IMR-90 (cell line): Measurements from ENCODE around the gene HADHA.

ENCODE experiments used
- ELK1 ChIP-seq: fragments of 150-350 bp; IDR thresholded peaks from 2 replicates; pipeline ENCODE4 v1.6.1; 2016; ENCODE audit warnings: low read depth, mild to moderate bottlenecking, low read length, moderate library complexity, borderline replicate concordance
- MAFK ChIP-seq: IDR thresholded peaks from 2 replicates; pipeline ENCODE4 v1.6.1; 2012; ENCODE audit warnings: low read depth, low read length, improper control_type of control experiment
- MAZ ChIP-seq: IDR thresholded peaks from 2 replicates; pipeline ENCODE4 v1.6.1; 2012; ENCODE audit warnings: low read depth, mild to moderate bottlenecking, low read length, improper control_type of control experiment, moderate library complexity, borderline replicate concordance
- MXI1 ChIP-seq: IDR thresholded peaks from 2 replicates; pipeline ENCODE4 v1.6.1; 2012; ENCODE audit warnings: low read depth, mild to moderate bottlenecking, low read length, moderate library complexity, borderline replicate concordance
- POLR2A ChIP-seq: IDR thresholded peaks from 2 replicates; pipeline ENCODE4 v1.6.1; 2012; ENCODE audit warnings: mild to moderate bottlenecking, low read depth, low read length
- TF ChIP-seq, protein P1 (sequence below): conservative IDR thresholded peaks from 2 replicates; pipeline ENCODE4 v1.5.1; 2012; ENCODE audit warnings: mild to moderate bottlenecking, low read depth, low read length, improper control_type of control experiment

DNA sequence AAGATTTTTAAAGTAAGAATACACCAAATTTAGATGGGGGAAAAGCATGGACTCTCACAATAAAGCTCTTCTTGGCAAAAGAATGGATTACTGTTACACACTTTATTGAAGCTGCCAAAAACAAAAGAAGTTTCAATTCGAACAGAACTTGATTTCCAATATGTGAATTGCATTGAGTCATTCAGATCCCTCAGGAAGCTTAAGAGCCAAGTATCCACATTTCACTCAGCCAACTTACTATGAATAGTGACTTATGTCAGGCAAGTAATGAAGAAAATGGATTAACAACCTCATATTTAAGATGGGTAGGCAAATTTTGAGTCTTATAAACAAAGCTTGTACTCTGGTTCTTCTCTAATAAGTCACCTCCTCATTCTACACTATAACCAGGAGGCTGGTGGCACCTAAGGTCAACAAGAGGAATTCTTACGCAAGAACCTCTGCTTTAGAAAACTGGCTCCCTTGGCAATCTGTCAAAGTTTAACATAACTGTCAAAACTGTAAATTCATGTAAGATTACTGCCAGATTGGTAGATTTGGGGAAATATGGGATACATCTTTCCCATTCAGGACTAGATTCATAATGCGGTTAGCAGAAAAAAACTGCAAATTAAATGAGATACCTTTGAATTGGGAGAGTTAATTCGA lies 6.0 kb downstream of the HADHA start:
- TF ChIP-seq POLR2A, result no peak
- TF ChIP-seq, protein P1, sequence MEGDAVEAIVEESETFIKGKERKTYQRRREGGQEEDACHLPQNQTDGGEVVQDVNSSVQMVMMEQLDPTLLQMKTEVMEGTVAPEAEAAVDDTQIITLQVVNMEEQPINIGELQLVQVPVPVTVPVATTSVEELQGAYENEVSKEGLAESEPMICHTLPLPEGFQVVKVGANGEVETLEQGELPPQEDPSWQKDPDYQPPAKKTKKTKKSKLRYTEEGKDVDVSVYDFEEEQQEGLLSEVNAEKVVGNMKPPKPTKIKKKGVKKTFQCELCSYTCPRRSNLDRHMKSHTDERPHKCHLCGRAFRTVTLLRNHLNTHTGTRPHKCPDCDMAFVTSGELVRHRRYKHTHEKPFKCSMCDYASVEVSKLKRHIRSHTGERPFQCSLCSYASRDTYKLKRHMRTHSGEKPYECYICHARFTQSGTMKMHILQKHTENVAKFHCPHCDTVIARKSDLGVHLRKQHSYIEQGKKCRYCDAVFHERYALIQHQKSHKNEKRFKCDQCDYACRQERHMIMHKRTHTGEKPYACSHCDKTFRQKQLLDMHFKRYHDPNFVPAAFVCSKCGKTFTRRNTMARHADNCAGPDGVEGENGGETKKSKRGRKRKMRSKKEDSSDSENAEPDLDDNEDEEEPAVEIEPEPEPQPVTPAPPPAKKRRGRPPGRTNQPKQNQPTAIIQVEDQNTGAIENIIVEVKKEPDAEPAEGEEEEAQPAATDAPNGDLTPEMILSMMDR, result no peak
- TF ChIP-seq MAFK, result no peak
- no peak for TF ChIP-seq MXI1
- no peak for TF ChIP-seq ELK1
- TF ChIP-seq MAZ, result no peak
